ENCODE results near the gene PFDN1.

The PFDN1 gene

GRCh38 chr5:140227046-140227445 is 75.9 kb downstream of the PFDN1 start:
- no peak for DNase-seq (ENCODE audit: low spot score)
- TF ChIP-seq CTCF (IDR thresholded peaks at IDR 0.05; ENCODE audit: extremely low read depth, missing control alignments): no peak

GRCh38 chr5:140225396-140225795 is 77.5 kb downstream of the PFDN1 start:
- no peak for DNase-seq (ENCODE audit: low spot score)
- TF ChIP-seq CTCF (IDR thresholded peaks at IDR 0.05; ENCODE audit: extremely low read depth, missing control alignments): no peak

DNA sequence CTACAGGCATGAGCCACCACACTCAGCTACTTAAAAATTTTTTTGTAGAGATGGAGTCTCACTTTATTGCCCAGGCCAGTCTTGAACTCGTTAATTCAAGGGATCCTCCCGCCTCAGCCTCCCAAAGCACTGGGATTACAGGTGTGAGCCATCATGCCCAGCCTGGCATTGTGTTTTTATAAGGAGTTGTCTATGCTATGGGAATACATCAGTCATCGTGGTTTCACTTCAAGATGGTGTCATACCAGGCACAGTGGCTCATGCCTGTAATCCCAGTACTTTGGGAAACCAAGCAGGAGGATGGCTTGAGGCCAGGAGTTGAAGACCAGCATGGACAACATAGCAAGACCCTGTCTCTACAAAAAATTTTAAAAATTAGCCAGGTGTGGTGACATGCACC is 78.2 kb downstream of the PFDN1 start:
- no peak for DNase-seq (ENCODE audit: low spot score)
- TF ChIP-seq CTCF (IDR thresholded peaks at IDR 0.05; ENCODE audit: extremely low read depth, missing control alignments): no peak

- no peak for DNase-seq (ENCODE audit: low spot score)
- TF ChIP-seq CTCF (IDR thresholded peaks at IDR 0.05; ENCODE audit: extremely low read depth, missing control alignments): no peak
Observed at GRCh38 chr5:140223567-140223966, 79.3 kb downstream of the PFDN1 start.

DNA sequence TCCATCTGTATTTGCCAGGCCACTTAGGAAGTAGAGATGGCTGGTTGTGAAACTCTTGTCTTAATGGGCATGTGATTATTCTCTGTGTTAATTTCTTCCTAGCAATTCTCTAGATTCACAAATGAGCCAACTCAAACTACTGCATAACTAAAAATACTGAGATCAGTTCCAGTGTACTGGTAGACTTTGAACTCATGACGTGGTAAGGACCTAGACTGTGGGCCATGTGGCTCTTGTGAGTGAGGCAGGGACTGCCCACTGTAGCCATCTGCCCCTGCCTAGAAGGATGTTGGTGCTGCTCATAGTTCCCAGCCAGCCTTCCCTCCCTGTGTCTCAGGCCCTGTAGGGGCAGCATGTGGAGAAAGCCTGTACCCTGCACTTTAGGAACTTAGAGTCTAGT is 80.5 kb downstream of the PFDN1 start:
- DNase-seq (ENCODE audit: low spot score): no peak
- no peak for TF ChIP-seq CTCF (IDR thresholded peaks at IDR 0.05; ENCODE audit: extremely low read depth, missing control alignments)

- TF ChIP-seq CTCF (IDR thresholded peaks at IDR 0.05; ENCODE audit: extremely low read depth, missing control alignments): no peak
- no peak for DNase-seq (ENCODE audit: low spot score)
Observed at GRCh38 chr5:140221697-140222223, 81.1 kb downstream of the PFDN1 start.

GRCh38 chr5:140220698-140221064 is 82.2 kb downstream of the PFDN1 start:
- TF ChIP-seq CTCF (IDR thresholded peaks at IDR 0.05; ENCODE audit: extremely low read depth, missing control alignments): no peak
- no peak for DNase-seq (ENCODE audit: low spot score)

Measured in GM20000 (cell line).